Renal pelvis (tissue), 3 donors: ENCODE measurements around the gene STK38. TPM values are rescaled to one million over a fixed set of nuclear protein-coding genes. Genes with fewer than 3 reads are reported as not detected.

Source experiments
- polyA plus RNA-seq, 3 donors: library from polyadenylated mRNA; unstranded; fragments of 120-200 nt; gene quantifications; one replicate each; pipeline ENCODE4 v1.2.1, GENCODE V29; 2013; ENCODE audit not compliant: insufficient read length in 3 of 3

The STK38 gene
- polyA plus RNA-seq, 3 donors = 48.5 to 61.7 (median 52.8) TPM

Other genes starting within 250 kb of the STK38 start
- gene BNIP5, start 210.6 kb downstream of the STK38 start, polyA plus RNA-seq = under 1 TPM; 0.16 to 0.20 (median 0.19) TPM
- gene ETV7, start 159.8 kb downstream of the STK38 start, polyA plus RNA-seq = under 1 TPM in 2 of 3 donors, not detected in 1; 0.11 to 0.13 TPM
- under 1 TPM in 1 of 3 donors, not detected in 2; 0.06 TPM for gene PXT1, start 104.6 kb downstream of the STK38 start, polyA plus RNA-seq
- 10 to 100 TPM; 42.0 to 49.5 (median 48.6) TPM for gene KCTD20, start 104.5 kb downstream of the STK38 start, polyA plus RNA-seq
- gene SRSF3, start 46.9 kb upstream of the STK38 start, polyA plus RNA-seq = 100 to 1,000 TPM; 584 to 609 (median 606) TPM
- 10 to 100 TPM; 11.1 to 12.2 (median 11.7) TPM for gene CDKN1A, start 131.2 kb upstream of the STK38 start, polyA plus RNA-seq
- gene RAB44, start 150.3 kb upstream of the STK38 start, polyA plus RNA-seq = under 1 TPM; 0.04 to 0.10 (median 0.06) TPM